ENCODE measurements around the gene SPTBN4. TPM values are rescaled to one million over a fixed set of nuclear protein-coding genes. Genes with fewer than 3 reads are reported as not detected.
"Not testable (repeated sequence)": the region's sequence is repeated elsewhere in the genome, so short reads cannot be mapped to it uniquely, and the experiment has no call there.

SPTBN4 gene
- total RNA-seq, 6 donors from 2014 or later = 0.33 to 8.4 (median 0.67) TPM

GRCh38 chr19:40621966-40622772 lies 155.4 kb downstream of the SPTBN4 start:
- peak in 1 of 2 donors; percentile 77 for DNase-seq
- 95% methylated on average over 20 to 24 of the region's 24 CpGs for WGBS, 2 donors

GRCh38 chr19:40622773-40623075 lies 155.9 kb downstream of the SPTBN4 start:
- ATAC-seq (ENCODE audit: low FRiP score in 2 of 2) = no peak
- peaks cover 6 to 52% (median 25%) of the 10 kb centered on the region in 4 donors for H3K36me3 ChIP-seq

More at GRCh38 chr19:40621966-40622772, 155.4 kb downstream of the SPTBN4 start:
- TF ChIP-seq CTCF (IDR thresholded peaks at IDR 0.05) = no peak
- no peak for TF ChIP-seq EP300 (IDR thresholded peaks at IDR 0.05)
- TF ChIP-seq POLR2AphosphoS5 (IDR thresholded peaks at IDR 0.05) = no peak
- TF ChIP-seq POLR2A (IDR thresholded peaks at IDR 0.05) = no peak
- ATAC-seq (ENCODE audit: low FRiP score in 2 of 2) = peak in 1 of 2 donors; percentile 28
- H3K27me3 ChIP-seq = no peaks in the 10 kb centered on the region
- peaks cover 6 to 52% (median 25%) of the 10 kb centered on the region in 4 donors for H3K36me3 ChIP-seq
- no peak overlapping the region for H3K4me3 ChIP-seq
- no peaks in the 10 kb centered on the region for H3K9me3 ChIP-seq
- peaks cover 0 to 7% (median 0%) of the 10 kb centered on the region in 4 donors for H3K4me1 ChIP-seq
- H3K27ac ChIP-seq = no peak overlapping the region

DNA sequence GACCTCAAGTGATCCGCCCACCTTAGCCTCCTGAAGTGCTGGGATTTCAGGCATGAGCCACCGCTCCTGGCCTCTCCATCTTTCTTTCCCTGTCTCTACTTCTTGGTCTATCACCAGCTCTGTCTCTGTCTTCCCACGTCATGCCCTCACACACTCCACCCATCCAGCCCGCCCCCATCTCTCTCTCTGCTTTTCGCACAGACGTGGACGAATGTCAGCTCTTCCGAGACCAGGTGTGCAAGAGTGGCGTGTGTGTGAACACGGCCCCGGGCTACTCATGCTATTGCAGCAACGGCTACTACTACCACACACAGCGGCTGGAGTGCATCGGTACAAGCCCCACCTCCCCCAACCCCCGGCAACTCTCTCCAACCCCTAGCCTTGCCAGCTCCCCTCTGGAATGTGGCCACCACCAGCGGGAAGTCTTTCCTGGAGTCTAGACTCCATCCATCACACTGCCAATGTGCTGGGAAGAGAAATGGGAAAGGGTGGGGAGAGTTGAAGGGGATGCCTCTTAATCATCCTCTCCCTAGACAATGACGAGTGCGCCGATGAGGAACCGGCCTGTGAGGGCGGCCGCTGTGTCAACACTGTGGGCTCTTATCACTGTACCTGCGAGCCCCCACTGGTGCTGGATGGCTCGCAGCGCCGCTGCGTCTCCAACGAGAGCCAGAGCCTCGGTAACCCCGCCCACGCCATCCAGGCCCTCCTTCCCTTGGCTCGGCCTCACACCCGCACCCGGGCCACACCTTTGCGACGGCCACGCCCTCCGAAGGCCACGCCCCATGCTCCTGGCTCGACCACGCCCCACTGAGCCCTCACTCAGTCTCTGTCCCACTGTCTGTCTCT lies 156.8 kb downstream of the SPTBN4 start:
- Histone ChIP-seq H3K27ac (no peak overlapping the region), H3K4me1 (peaks cover 0 to 7% (median 0%) of the 10 kb centered on the region in 4 donors), H3K36me3 (peaks cover 6 to 52% (median 25%) of the 10 kb centered on the region in 4 donors), H3K27me3 (no peaks in the 10 kb centered on the region), H3K9me3 (no peaks in the 10 kb centered on the region), H3K4me3 (no peak overlapping the region)
- WGBS, 2 donors = 57% methylated on average over 29 to 41 of the region's 41 CpGs
- DNase-seq (peak in 1 of 2 donors; percentile 88), ATAC-seq (ENCODE audit: low FRiP score in 2 of 2) (peak in 1 of 2 donors; percentile 24)
- TF ChIP-seq CTCF (IDR thresholded peaks at IDR 0.05) (no peak), EP300 (IDR thresholded peaks at IDR 0.05) (no peak), POLR2A (IDR thresholded peaks at IDR 0.05) (no peak), POLR2AphosphoS5 (IDR thresholded peaks at IDR 0.05) (no peak)

More at GRCh38 chr19:40622773-40623075, 155.9 kb downstream of the SPTBN4 start:
- TF ChIP-seq POLR2A (IDR thresholded peaks at IDR 0.05) (no peak), CTCF (IDR thresholded peaks at IDR 0.05) (no peak), POLR2AphosphoS5 (IDR thresholded peaks at IDR 0.05) (no peak), EP300 (IDR thresholded peaks at IDR 0.05) (no peak)
- Histone ChIP-seq H3K4me1 (peaks cover 0 to 7% (median 0%) of the 10 kb centered on the region in 4 donors), H3K9me3 (no peaks in the 10 kb centered on the region), H3K27ac (no peak overlapping the region), H3K27me3 (no peaks in the 10 kb centered on the region), H3K4me3 (no peak overlapping the region)
- 89 to 97% methylated on average over 6 to 7 of the region's 7 CpGs for WGBS, 2 donors
- peak in 1 of 2 donors; percentile 58 for DNase-seq

DNA sequence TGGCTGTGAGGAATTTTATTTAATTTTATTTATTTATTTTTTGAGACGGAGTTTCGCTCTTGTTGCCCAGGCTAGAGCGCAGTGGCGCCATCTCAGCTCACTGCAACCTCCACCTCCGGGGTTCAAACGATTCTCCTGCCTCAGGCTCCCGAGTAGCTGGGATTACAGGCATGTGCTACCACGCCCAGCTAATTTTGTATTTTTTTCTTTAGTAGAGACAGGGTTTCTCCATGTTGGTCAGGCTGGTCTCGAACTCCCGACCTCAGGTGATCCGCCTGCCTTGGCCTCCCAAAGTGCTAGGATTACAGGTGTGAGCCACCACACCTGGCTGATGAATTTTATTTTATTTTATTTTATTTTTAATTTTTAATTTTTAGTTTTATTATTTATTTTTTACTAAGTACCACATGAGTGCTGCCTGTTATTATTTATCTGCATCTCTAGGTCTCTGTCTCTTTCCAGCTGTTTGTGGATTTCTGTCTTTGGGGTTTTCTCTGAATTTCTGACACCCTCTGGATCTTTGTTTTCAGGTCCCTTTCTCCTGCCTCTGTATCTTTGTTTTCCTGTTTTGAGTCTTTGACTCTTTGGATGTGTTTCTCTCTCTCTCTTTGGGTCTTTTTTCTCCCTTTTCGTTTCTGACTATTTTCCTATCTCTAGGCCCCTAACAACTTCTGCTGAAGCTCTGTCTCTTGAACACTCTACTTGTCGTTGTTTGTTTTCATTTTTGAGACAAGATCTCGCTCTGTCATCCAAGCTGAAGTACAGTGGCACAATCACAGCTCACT lies 157.8 kb downstream of the SPTBN4 start:
- 88 to 89% methylated on average over 14 of the region's 14 CpGs for WGBS, 2 donors
- H3K4me3 ChIP-seq; H3K4me1 ChIP-seq; H3K27me3 ChIP-seq; DNase-seq; ATAC-seq (ENCODE audit: low FRiP score in 2 of 2); H3K27ac ChIP-seq; H3K9me3 ChIP-seq: not testable (repeated sequence)
- H3K36me3 ChIP-seq = peaks cover 2 to 47% (median 31%) of the 10 kb centered on the region in 4 donors

Data from upper lobe of left lung (tissue), 6 donors.